Endothelial cell of umbilical vein (primary cell): ENCODE results near the gene SMC5. TPM values are rescaled to one million over a fixed set of nuclear protein-coding genes. Genes with fewer than 3 reads are reported as not detected.

Experiments
- BruUV-seq: library from RNA; stranded (reverse); fragments of 400-500 nt; replicated peaks from 2 replicates; lab custom pipeline; 2021; lab: Mats Ljungman, UMichigan
- CTCF ChIA-PET: fragments of 300-600, 350-600 bp; sonication (Branson Sonifier 250); formaldehyde crosslinking; loops from one replicate; lab custom pipeline; 2021; ENCODE audit warnings: antibody characterized with exemption, inconsistent platforms; lab: Charles Lee
- POLR2A ChIA-PET: fragments of 300-600, 350-600 bp; sonication (Branson Sonifier 250); formaldehyde crosslinking; loops from one replicate; lab custom pipeline; 2021; ENCODE audit warnings: antibody characterized with exemption, inconsistent platforms; lab: Charles Lee
- DNase-seq: peaks from one replicate; pipeline ENCODE4 v3.0.0-alpha.2; 2011; ENCODE audit warnings: low read depth, low spot score
- FAIRE-seq: peaks from 2 replicates; lab custom pipeline; 2011; peaks lifted over from hg19 to GRCh38; lab: Jason Lieb, UNC
- H2AFZ ChIP-seq: 2 replicates; pipeline ENCODE4 v1.6.0; 2012; ENCODE audit warnings: low read depth, low read length, control low read depth, inconsistent platforms
- H3K27ac ChIP-seq: 2 replicates; pipeline ENCODE4 v1.5.1; 2011; ENCODE audit warnings: low read depth, mild to moderate bottlenecking, control low read depth, low read length, moderate library complexity; ENCODE audit not compliant: insufficient read depth
- H3K27me3 ChIP-seq, 2 experiments: 2 replicates each; pipeline versions ENCODE4 v1.6.0 to v1.6.1; 2011; ENCODE audit warnings: low read length in 2 of 2, mixed read lengths in 1 of 2; ENCODE audit not compliant: control insufficient read depth in 2 of 2, insufficient read depth in 2 of 2
- H3K36me3 ChIP-seq, 2 experiments: 2 replicates in 1 of 2; 3 replicates in 1 of 2; pipeline ENCODE4 v1.5.1; 2011; ENCODE audit warnings: low read length in 2 of 2, mild to moderate bottlenecking in 1 of 2, moderate library complexity in 1 of 2; ENCODE audit not compliant: control insufficient read depth in 2 of 2, insufficient read depth in 2 of 2; ENCODE audit errors: extremely low read depth in 1 of 2
- H3K4me1 ChIP-seq: 3 replicates; pipeline ENCODE4 v1.5.1; 2011; ENCODE audit warnings: mild to moderate bottlenecking, low read length; ENCODE audit not compliant: control insufficient read depth, insufficient read depth; ENCODE audit errors: extremely low read depth
- H3K4me2 ChIP-seq: 2 replicates; pipeline ENCODE4 v1.6.1; 2011; ENCODE audit warnings: low read length, control low read depth, mixed read lengths; ENCODE audit not compliant: insufficient read depth
- H3K4me3 ChIP-seq, 3 experiments: fragments of 200-600 bp in 1 of 3; sonication (generic), shearing (Covaris generic) in 1 of 3; replicated peaks in 1 of 3; 2 replicates each; pipeline ENCODE4 v1.5.1; 2011 to 2016; ENCODE audit warnings: control low read depth in 3 of 3, low read length in 3 of 3, mild to moderate bottlenecking in 2 of 3, inconsistent platforms in 1 of 3, low read depth in 1 of 3, moderate library complexity in 1 of 3; ENCODE audit not compliant: insufficient read depth in 1 of 3
- H3K79me2 ChIP-seq: 2 replicates; pipeline ENCODE4 v1.6.0; 2012; ENCODE audit warnings: low read length, inconsistent platforms; ENCODE audit not compliant: control insufficient read depth, insufficient read depth
- H3K9ac ChIP-seq: replicated peaks from 2 replicates; pipeline ENCODE3; 2011; ENCODE audit warnings: low read length, control low read depth; ENCODE audit not compliant: insufficient read depth; ENCODE audit errors: extremely low read depth
- H3K9me1 ChIP-seq: replicated peaks from 3 replicates; pipeline ENCODE4 v1.6.0; 2011; ENCODE audit warnings: mild to moderate bottlenecking, low read length; ENCODE audit not compliant: control insufficient read depth, insufficient read depth; ENCODE audit errors: extremely low read depth
- H3K9me3 ChIP-seq: replicated peaks from 2 replicates; pipeline ENCODE4 v1.5.1; 2012; ENCODE audit warnings: low read length, inconsistent platforms; ENCODE audit not compliant: control insufficient read depth, insufficient read depth
- H4K20me1 ChIP-seq: replicated peaks from 2 replicates; pipeline ENCODE3; 2011; ENCODE audit warnings: mild to moderate bottlenecking, low read length; ENCODE audit not compliant: control insufficient read depth, insufficient read depth; ENCODE audit errors: extremely low read depth
- CTCF ChIP-seq, 2 donors: IDR thresholded peaks; 1 replicate in 1 of 2; 2 replicates in 1 of 2; pipeline ENCODE4 v1.5.1; 2011; ENCODE audit warnings: low read length in 2 of 2, mild to moderate bottlenecking in 2 of 2, moderate library complexity in 2 of 2, control low read depth in 1 of 2, inconsistent platforms in 1 of 2, low read depth in 1 of 2; ENCODE audit not compliant: insufficient read depth in 1 of 2; ENCODE audit errors: extremely low read depth in 1 of 2
- EZH2 ChIP-seq: IDR thresholded peaks from 2 replicates; pipeline ENCODE4 v1.6.1; 2012; ENCODE audit warnings: borderline replicate concordance, low read depth, mild to moderate bottlenecking, moderate library complexity, low read length, inconsistent platforms; ENCODE audit not compliant: severe bottlenecking
- FOS ChIP-seq: IDR thresholded peaks from 2 replicates; pipeline ENCODE4 v1.6.1; 2011; ENCODE audit warnings: mild to moderate bottlenecking, low read length, moderate library complexity, borderline replicate concordance; ENCODE audit not compliant: insufficient read depth
- GATA2 ChIP-seq: IDR thresholded peaks from 2 replicates; pipeline ENCODE4 v1.7.0; 2011; ENCODE audit warnings: low read depth, mild to moderate bottlenecking, moderate library complexity, mixed read lengths, low read length; ENCODE audit not compliant: insufficient read length, insufficient read depth
- JUN ChIP-seq: IDR thresholded peaks from 2 replicates; pipeline ENCODE4 v1.6.1; 2011; ENCODE audit warnings: borderline replicate concordance, low read depth; ENCODE audit not compliant: insufficient read length, insufficient read depth
- MYC ChIP-seq: IDR thresholded peaks from one replicate; pipeline ENCODE4 v1.6.1; 2011; ENCODE audit warnings: mild to moderate bottlenecking, low read depth, low read length
- POLR2A ChIP-seq: IDR thresholded peaks from 2 replicates; pipeline ENCODE4 v1.6.1; 2012; ENCODE audit warnings: low read depth, mild to moderate bottlenecking, control low read depth, low read length
- POLR2AphosphoS5 ChIP-seq: IDR thresholded peaks from 2 replicates; pipeline ENCODE4 v1.6.1; 2012; ENCODE audit warnings: low read depth, mild to moderate bottlenecking, control low read depth, low read length, moderate library complexity; ENCODE audit not compliant: insufficient read depth
- dilution Hi-C: fragments of 300-500 bp; cut with MboI; formaldehyde crosslinking; loops from one replicate; pipeline ENCODE4 v1.15.0; 2019; ENCODE audit warnings: low sequenced_read_pairs; ENCODE audit not compliant: extremely low pct_ligation_motif_present
- intact Hi-C: fragments of 100-400 bp; cut with micrococcal nuclease; formaldehyde crosslinking; loops from one replicate; pipeline ENCODE4 v1.10.0; 2022
- polyA plus RNA-seq, 4 experiments: library from polyadenylated mRNA; depleted of rRNA in 3 of 4; stranded (reverse) in 3 of 4; unstranded in 1 of 4; fragments of >200 nt; gene quantifications; 2 replicates each; pipeline versions ENCODE4 v1.2.1 to v1.2.3, GENCODE V29; 2011 to 2012; ENCODE audit warnings: missing spikeins in 1 of 4
- total RNA-seq: library from RNA; stranded (reverse); gene quantifications from 2 replicates; pipeline ENCODE4 v1.2.3, GENCODE V29; 2021
- TF ChIP-seq, protein P1 (sequence below): IDR thresholded peaks from 2 replicates; pipeline ENCODE4 v1.6.1; 2011; ENCODE audit not compliant: insufficient read depth, insufficient read length

Gene SMC5
- total and polyA plus RNA-seq, 2 donors (not counting 3 experiments of a cell fraction or from before 2014, with no cell fraction given): 17.1 to 32.8 TPM

DNA sequence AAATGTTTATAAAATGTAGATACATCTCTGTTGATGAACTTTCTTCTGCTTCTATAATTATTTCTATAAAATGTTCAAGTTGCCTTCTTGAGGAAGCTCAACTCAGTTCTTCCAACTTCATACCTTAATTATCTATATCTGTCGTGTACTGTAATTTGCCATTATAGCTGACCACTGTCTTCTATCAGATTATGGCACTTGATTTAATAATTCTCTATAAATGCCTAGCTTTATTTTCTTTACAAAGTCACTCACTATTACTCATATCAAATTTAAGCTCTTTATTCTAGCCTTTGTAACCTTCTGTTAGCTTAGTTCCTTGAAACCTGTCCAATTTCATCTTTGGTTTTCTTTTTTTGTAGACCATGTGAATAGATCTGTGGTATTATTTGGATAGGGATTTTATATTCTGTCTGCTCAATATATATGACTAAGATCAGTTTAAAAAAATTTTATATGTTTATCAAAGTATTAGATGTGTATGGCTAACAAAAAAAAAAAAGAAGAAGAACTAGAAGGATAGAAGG is 39.5 kb downstream of the SMC5 start:
- H3K4me3 ChIP-seq: no peak overlapping the region
- dilution Hi-C loops (no loop called here), intact Hi-C loops (no loop called here)
- CTCF ChIA-PET: interaction anchor here (0.9 to 1.5 kb wide), 2 partner anchors 19 to 42 kb away, joined by 3 to 7 read pairs; no protein-coding TSS in a partner anchor
- no peaks in the 10 kb centered on the region for H3K9me1 ChIP-seq
- FAIRE-seq (no peak), DNase-seq (no peak)
- TF ChIP-seq EZH2 (no peak), FOS (no peak), JUN (no peak), POLR2AphosphoS5 (no peak), MYC (no peak), GATA2 (no peak), POLR2A (no peak), CTCF (IDR thresholded peaks at IDR 0.05; ENCODE audit: extremely low read depth in 1 of 2, insufficient read depth in 1 of 2, low read depth in 1 of 2, low read length in 2 of 2) (no peak)
- TF ChIP-seq, protein P1, sequence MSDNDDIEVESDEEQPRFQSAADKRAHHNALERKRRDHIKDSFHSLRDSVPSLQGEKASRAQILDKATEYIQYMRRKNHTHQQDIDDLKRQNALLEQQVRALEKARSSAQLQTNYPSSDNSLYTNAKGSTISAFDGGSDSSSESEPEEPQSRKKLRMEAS: no peak
- H3K4me1 ChIP-seq: no peaks in the 10 kb centered on the region
- H4K20me1 ChIP-seq: no peaks in the 10 kb centered on the region
- H3K9ac ChIP-seq: no peak overlapping the region
- no peaks in the 10 kb centered on the region for H3K9me3 ChIP-seq
- no peak overlapping the region for H3K4me2 ChIP-seq
- no TSS peak for BruUV-seq
- H3K27ac ChIP-seq: no peak overlapping the region
- no peaks in the 10 kb centered on the region for H3K27me3 ChIP-seq
- no peak overlapping the region for H2AFZ ChIP-seq
- H3K79me2 ChIP-seq: peaks cover 16% of the 10 kb centered on the region
- peaks cover 0 to 10% of the 10 kb centered on the region in 2 experiments for H3K36me3 ChIP-seq
- POLR2A ChIA-PET: no interaction called here
